IMR-90 (cell line): ENCODE data around the gene RAPGEF2. TPM values are rescaled to one million over a fixed set of nuclear protein-coding genes. Genes with fewer than 3 reads are reported as not detected.

Source experiments
- ATAC-seq: fragments of 200-7000 bp; cut with Tn5 transposase; 2 replicates; pipeline ENCODE4 v1.9.1; 2020; ENCODE audit warnings: low read depth, mild to moderate bottlenecking, moderate library complexity
- BruUV-seq: library from RNA; stranded (reverse); fragments of 400-500 nt; replicated peaks from 2 replicates; lab custom pipeline; 2021; lab: Mats Ljungman, UMichigan
- CTCF ChIA-PET: fragments of 300-600 bp; formaldehyde crosslinking; extraction: SDS; loops from one replicate; lab custom pipeline; 2021; ENCODE audit warnings: antibody characterized with exemption; lab: Yijun Ruan, JAX
- POLR2A ChIA-PET: fragments of 300-600 bp; sonication (Branson Sonifier 250); formaldehyde crosslinking; loops from one replicate; lab custom pipeline; 2022; ENCODE audit warnings: antibody characterized with exemption; ENCODE audit not compliant: unreplicated experiment; lab: Charles Lee
- DNase-seq: peaks from one replicate; pipeline ENCODE4 v3.0.0; 2013
- H2AFZ ChIP-seq: replicated peaks from 2 replicates; pipeline ENCODE3; 2013; ENCODE audit warnings: low read length, mild to moderate bottlenecking; ENCODE audit not compliant: poor library complexity
- H2AK5ac ChIP-seq: 2 replicates; pipeline ENCODE4 v1.6.1; 2013; ENCODE audit warnings: low read depth, low read length, inconsistent platforms
- H2AK9ac ChIP-seq: replicated peaks from 2 replicates; pipeline ENCODE3; 2013; ENCODE audit warnings: mild to moderate bottlenecking, low read depth, low read length, moderate library complexity; ENCODE audit not compliant: poor library complexity
- H2BK120ac ChIP-seq: 2 replicates; pipeline ENCODE4 v1.6.1; 2013; ENCODE audit warnings: low read depth, low read length, inconsistent platforms
- H2BK15ac ChIP-seq: 3 replicates; pipeline ENCODE4 v1.6.1; 2013; ENCODE audit warnings: low read depth, low read length, inconsistent platforms
- H2BK20ac ChIP-seq: 2 replicates; pipeline ENCODE4 v1.6.1; 2013; ENCODE audit warnings: low read depth, mild to moderate bottlenecking, inconsistent platforms, low read length, moderate library complexity
- H2BK5ac ChIP-seq: 2 replicates; pipeline ENCODE4 v1.6.1; 2013; ENCODE audit warnings: mild to moderate bottlenecking, low read depth, low read length, inconsistent platforms; ENCODE audit not compliant: poor library complexity, severe bottlenecking
- H3K14ac ChIP-seq: replicated peaks from 2 replicates; pipeline ENCODE4 v1.6.1; 2013; ENCODE audit warnings: low read depth, low read length, inconsistent platforms
- H3K18ac ChIP-seq: 2 replicates; pipeline ENCODE4 v1.6.1; 2013; ENCODE audit warnings: low read depth, low read length, control low read depth
- H3K23ac ChIP-seq: 2 replicates; pipeline ENCODE4 v1.6.1; 2013; ENCODE audit warnings: low read depth, low read length, inconsistent platforms
- H3K27ac ChIP-seq: 2 replicates; pipeline ENCODE4 v1.5.1; 2013; ENCODE audit warnings: mild to moderate bottlenecking, control low read depth, low read length; ENCODE audit not compliant: insufficient read depth
- H3K27me3 ChIP-seq: 2 replicates; pipeline ENCODE4 v1.6.1; 2013; ENCODE audit warnings: low read length; ENCODE audit not compliant: control insufficient read depth, insufficient read depth
- H3K36me3 ChIP-seq: 2 replicates; pipeline ENCODE4 v1.6.1; 2013; ENCODE audit warnings: low read length, mixed read lengths; ENCODE audit not compliant: control insufficient read depth, insufficient read depth
- H3K4ac ChIP-seq: 2 replicates; pipeline ENCODE4 v1.6.1; 2013; ENCODE audit warnings: low read depth, low read length, inconsistent platforms
- H3K4me1 ChIP-seq: 2 replicates; pipeline ENCODE4 v1.6.1; 2013; ENCODE audit warnings: low read length, mixed read lengths; ENCODE audit not compliant: control insufficient read depth, insufficient read depth
- H3K4me2 ChIP-seq: 2 replicates; pipeline ENCODE4 v1.6.1; 2013; ENCODE audit warnings: low read depth, mild to moderate bottlenecking, control low read depth, low read length, moderate library complexity
- H3K4me3 ChIP-seq: 2 replicates; pipeline ENCODE4 v1.5.1; 2013; ENCODE audit warnings: low read depth, mild to moderate bottlenecking, control low read depth, low read length, moderate library complexity; ENCODE audit not compliant: insufficient read depth
- H3K56ac ChIP-seq: 2 replicates; pipeline ENCODE4 v1.6.1; 2013; ENCODE audit warnings: low read length, inconsistent platforms; ENCODE audit not compliant: insufficient read depth; ENCODE audit errors: extremely low read depth
- H3K79me1 ChIP-seq, 2 experiments: 2 replicates each; pipeline ENCODE4 v1.6.1; 2013; ENCODE audit warnings: low read length in 2 of 2, inconsistent platforms in 1 of 2, low read depth in 1 of 2
- H3K9ac ChIP-seq: 2 replicates; pipeline ENCODE4 v1.6.1; 2013; ENCODE audit warnings: low read depth, low read length, control low read depth
- H3K9me1 ChIP-seq: 2 replicates; pipeline ENCODE4 v1.6.1; 2013; ENCODE audit warnings: low read length, inconsistent platforms; ENCODE audit not compliant: insufficient read depth
- H3K9me3 ChIP-seq: 2 replicates; pipeline ENCODE4 v1.6.1; 2013; ENCODE audit warnings: low read length; ENCODE audit not compliant: control insufficient read depth, insufficient read depth
- H4K20me1 ChIP-seq: 2 replicates; pipeline ENCODE4 v1.6.1; 2013; ENCODE audit warnings: low read length, inconsistent platforms; ENCODE audit not compliant: insufficient read depth
- H4K5ac ChIP-seq: 2 replicates; pipeline ENCODE4 v1.6.1; 2013; ENCODE audit warnings: mild to moderate bottlenecking, low read depth, low read length, control low read depth
- H4K8ac ChIP-seq, 2 experiments: 2 replicates each; pipeline ENCODE4 v1.6.1; 2013; ENCODE audit warnings: low read depth in 2 of 2, low read length in 2 of 2, control low read depth in 1 of 2, inconsistent platforms in 1 of 2
- H4K91ac ChIP-seq: 2 replicates; pipeline ENCODE4 v1.6.1; 2013; ENCODE audit warnings: low read depth, low read length, inconsistent platforms; ENCODE audit not compliant: insufficient read depth
- BHLHE40 ChIP-seq: fragments of 150-350 bp; IDR thresholded peaks from 2 replicates; pipeline ENCODE4 v1.6.1; 2016; ENCODE audit warnings: mild to moderate bottlenecking, low read depth, low read length
- CEBPB ChIP-seq: IDR thresholded peaks from 2 replicates; pipeline ENCODE4 v1.6.1; 2012; ENCODE audit warnings: low read depth, low read length, improper control_type of control experiment
- CHD1 ChIP-seq: IDR thresholded peaks from 2 replicates; pipeline ENCODE4 v1.6.1; 2012; ENCODE audit warnings: low read depth, low read length, improper control_type of control experiment
- CTCF ChIP-seq: conservative IDR thresholded peaks from 2 replicates; pipeline ENCODE4 v1.5.1; 2012; ENCODE audit warnings: mild to moderate bottlenecking, low read depth, low read length, improper control_type of control experiment
- FOS ChIP-seq: fragments of 150-350 bp; IDR thresholded peaks from 2 replicates; pipeline ENCODE4 v1.6.1; 2016; ENCODE audit warnings: low read depth, low read length
- MAFK ChIP-seq: IDR thresholded peaks from 2 replicates; pipeline ENCODE4 v1.6.1; 2012; ENCODE audit warnings: low read depth, low read length, improper control_type of control experiment
- MAZ ChIP-seq: IDR thresholded peaks from 2 replicates; pipeline ENCODE4 v1.6.1; 2012; ENCODE audit warnings: low read depth, mild to moderate bottlenecking, low read length, improper control_type of control experiment, moderate library complexity, borderline replicate concordance
- MXI1 ChIP-seq: IDR thresholded peaks from 2 replicates; pipeline ENCODE4 v1.6.1; 2012; ENCODE audit warnings: low read depth, mild to moderate bottlenecking, low read length, moderate library complexity, borderline replicate concordance
- NFE2L2 ChIP-seq: fragments of 150-350 bp; IDR thresholded peaks from 2 replicates; pipeline ENCODE4 v1.6.1; 2016; ENCODE audit warnings: low read depth, mild to moderate bottlenecking, low read length
- POLR2A ChIP-seq: IDR thresholded peaks from 2 replicates; pipeline ENCODE4 v1.6.1; 2012; ENCODE audit warnings: mild to moderate bottlenecking, low read depth, low read length
- RAD21 ChIP-seq: IDR thresholded peaks from 2 replicates; pipeline ENCODE4 v1.6.1; 2012; ENCODE audit warnings: low read length, improper control_type of control experiment
- RCOR1 ChIP-seq: IDR thresholded peaks from 2 replicates; pipeline ENCODE4 v1.6.1; 2012; ENCODE audit warnings: mild to moderate bottlenecking, low read length, improper control_type of control experiment; ENCODE audit not compliant: insufficient replicate concordance
- RFX5 ChIP-seq: IDR thresholded peaks from 2 replicates; pipeline ENCODE4 v1.8.0; 2012; ENCODE audit warnings: low read depth, mild to moderate bottlenecking, low read length, moderate library complexity
- SMC3 ChIP-seq: fragments of 150-350 bp; IDR thresholded peaks from 2 replicates; pipeline ENCODE4 v1.6.1; 2016; ENCODE audit warnings: low read depth, mild to moderate bottlenecking, antibody characterized with exemption, low read length, moderate library complexity
- USF2 ChIP-seq: fragments of 150-350 bp; IDR thresholded peaks from 2 replicates; pipeline ENCODE4 v1.6.1; 2017; ENCODE audit warnings: mild to moderate bottlenecking, antibody characterized with exemption, low read length, low read depth
- WGBS, 2 experiments: methylation state at CpG; one replicate each; pipeline versions ENCODE4 v1.1.5 to v1.1.7; 2013; ENCODE audit warnings: missing lambda C conversion rate in 2 of 2; ENCODE audit not compliant: insufficient read length in 1 of 2; ENCODE audit errors: extremely low coverage in 2 of 2; 5-methylcytosine and 5-hydroxymethylcytosine counted together
- dilution Hi-C: fragments of 300-500 bp; cut with HindIII; formaldehyde crosslinking; loops from one replicate; pipeline ENCODE4 v1.14.3; 2018; ENCODE audit warnings: low sequenced_read_pairs; ENCODE audit not compliant: unreplicated experiment
- in situ Hi-C: fragments of 300-500 bp; cut with MboI; formaldehyde crosslinking; loops from 3 replicates; pipeline ENCODE4 v1.14.3; 2019; ENCODE audit warnings: low sequenced_read_pairs, inconsistent platforms, mixed read lengths
- intact Hi-C: fragments of 100-400 bp; cut with micrococcal nuclease; formaldehyde crosslinking; loops from 2 replicates; pipeline ENCODE4 v1.10.0; 2022
- polyA plus RNA-seq, 3 experiments: library from polyadenylated mRNA; depleted of rRNA; stranded (reverse); fragments of >200 nt; gene quantifications; 2 replicates each; pipeline ENCODE4 v1.2.3, GENCODE V29; 2012; ENCODE audit warnings: low replicate concordance in 1 of 3
- total RNA-seq: library from RNA; depleted of rRNA; stranded (reverse); fragments of >200 nt; gene quantifications from 2 replicates; pipeline ENCODE4 v1.2.3, GENCODE V29; 2012

Gene RAPGEF2
- total and polyA plus RNA-seq, 2 of the 4 experiments (the other 2 are of a cell fraction), result 27.6 to 109 TPM

- Histone ChIP-seq H3K27ac (no peak overlapping the region), H3K79me1 (peaks cover 19 to 30% of the 10 kb centered on the region in 2 experiments), H2BK120ac (no peak overlapping the region), H2AFZ (no peak overlapping the region), H4K5ac (no peak overlapping the region), H2BK20ac (no peak overlapping the region), H3K4me2 (no peak overlapping the region), H4K8ac (no peak overlapping the region), H3K4me3 (no peak overlapping the region), H3K23ac (no peak overlapping the region), H3K9me1 (no peaks in the 10 kb centered on the region), H3K9ac (no peak overlapping the region), H2AK5ac (no peak overlapping the region), H3K18ac (peak overlapping the region; percentile 22; the same call in 1 of the 2 replicates), H3K4me1 (no peaks in the 10 kb centered on the region; the same call in 1 of the 2 replicates), H3K36me3 (no peaks in the 10 kb centered on the region), H2BK5ac (no peak overlapping the region), H2BK15ac (no peak overlapping the region), H4K20me1 (no peaks in the 10 kb centered on the region), H3K4ac (no peak overlapping the region), H3K14ac (no peak overlapping the region), H4K91ac (no peak overlapping the region), H2AK9ac (no peak overlapping the region), H3K56ac (no peak overlapping the region), H3K27me3 (no peaks in the 10 kb centered on the region), H3K9me3 (no peaks in the 10 kb centered on the region)
- no TSS peak for BruUV-seq
- dilution Hi-C loops, result no loop called here
- DNase-seq, result no peak
- no peak for ATAC-seq
- ChIA-PET POLR2A (no interaction called here), CTCF (no interaction called here)
- WGBS, 2 experiments, result no CpG with 5 or more reads among the region's 4 CpGs
- no peak for TF ChIP-seq RAD21
- TF ChIP-seq MXI1, result no peak
- TF ChIP-seq RCOR1, result no peak
- TF ChIP-seq MAFK, result no peak
- TF ChIP-seq POLR2A, result no peak
- no peak for TF ChIP-seq SMC3
- no peak for TF ChIP-seq USF2
- TF ChIP-seq CEBPB, result no peak
- TF ChIP-seq FOS, result no peak
- TF ChIP-seq CHD1, result no peak
- no peak for TF ChIP-seq BHLHE40
- TF ChIP-seq NFE2L2, result no peak
- no peak for TF ChIP-seq CTCF
- no peak for TF ChIP-seq MAZ
- TF ChIP-seq RFX5, result no peak
- intact Hi-C loops, result no loop called here
- in situ Hi-C loops, result no loop called here
These were observed 119.2 kb downstream of the RAPGEF2 start for GRCh38 chr4:159222043-159222552.
